Right renal pelvis (tissue), 4 donors: ENCODE measurements around the gene HS3ST5. TPM values are rescaled to one million over a fixed set of nuclear protein-coding genes. Genes with fewer than 3 reads are reported as not detected.

Experiments used
- DNase-seq, 4 donors: peaks; one replicate each; pipeline ENCODE4 v3.0.0-alpha.2; 2013; ENCODE audit warnings: low read depth in 4 of 4, low spot score in 3 of 4, missing footprints in 1 of 4
- polyA plus RNA-seq, 4 donors: library from polyadenylated mRNA; unstranded; fragments of 120-200 nt; gene quantifications; one replicate each; pipeline ENCODE4 v1.2.1, GENCODE V29; 2013; ENCODE audit not compliant: insufficient read length in 4 of 4

The HS3ST5 gene
- polyA plus RNA-seq, 4 donors = 0.79 to 1.4 (median 1.00) TPM

- no peak for DNase-seq
These were observed 333.6 kb downstream of the HS3ST5 start for GRCh38 chr6:114009192-114009591.

GRCh38 chr6:114008331-114008730 lies 334.5 kb downstream of the HS3ST5 start:
- DNase-seq = no peak

GRCh38 chr6:114007516-114007915 lies 335.3 kb downstream of the HS3ST5 start:
- no peak for DNase-seq
